GM12878 (cell line): ENCODE results near the gene EHBP1L1. TPM values are rescaled to one million over a fixed set of nuclear protein-coding genes. Genes with fewer than 3 reads are reported as not detected.

Experiments used
- BACH1 ChIP-seq: fragments of 450-650 bp; IDR thresholded peaks from 2 replicates; pipeline ENCODE4 v1.6.1; 2017; ENCODE audit warnings: mild to moderate bottlenecking, borderline replicate concordance
- BMI1 ChIP-seq: fragments of 450-650 bp; IDR thresholded peaks from 2 replicates; pipeline ENCODE4 v1.6.1; 2016; ENCODE audit warnings: mild to moderate bottlenecking, moderate library complexity, borderline replicate concordance
- ESRRA ChIP-seq: IDR thresholded peaks from 2 replicates; pipeline ENCODE4 v1.6.1; 2012; ENCODE audit warnings: mild to moderate bottlenecking, low read length, improper control_type of control experiment
- HDAC6 ChIP-seq: fragments of 200-600 bp; sonication (generic); IDR thresholded peaks from one replicate; pipeline ENCODE4 v1.8.0; 2017; ENCODE audit warnings: antibody characterized with exemption; ENCODE audit not compliant: unreplicated experiment
- PAX5 ChIP-seq: IDR thresholded peaks from 2 replicates; pipeline ENCODE4 v1.6.1; 2011; ENCODE audit warnings: low read depth, low read length, borderline replicate concordance
- PRDM15 ChIP-seq: fragments of 450-650 bp; formaldehyde crosslinking; IDR thresholded peaks from 2 replicates; pipeline ENCODE4 v1.4.0; 2020; ENCODE audit warnings: mild to moderate bottlenecking, moderate library complexity
- RELA ChIP-seq: fragments of 450-650 bp; IDR thresholded peaks from 2 replicates; pipeline ENCODE4 v1.8.0; 2014; ENCODE audit warnings: borderline replicate concordance; ENCODE audit not compliant: partially characterized antibody
- SUZ12 ChIP-seq: fragments of 200-600 bp; sonication (generic); IDR thresholded peaks from one replicate; pipeline ENCODE4 v1.6.1; 2018; ENCODE audit warnings: antibody characterized with exemption, mild to moderate bottlenecking; ENCODE audit not compliant: unreplicated experiment
- TCF12 ChIP-seq: IDR thresholded peaks from 2 replicates; pipeline ENCODE4 v1.6.1; 2011; ENCODE audit warnings: low read depth, mild to moderate bottlenecking, low read length
- TCF3 ChIP-seq: IDR thresholded peaks from 2 replicates; pipeline ENCODE4 v1.6.1; 2012; ENCODE audit warnings: low read depth, mild to moderate bottlenecking, low read length, borderline replicate concordance; ENCODE audit not compliant: insufficient read depth
- ZBTB4 ChIP-seq: fragments of 450-650 bp; formaldehyde crosslinking; IDR thresholded peaks from 2 replicates; pipeline ENCODE4 v1.4.0; 2022; ENCODE audit warnings: mild to moderate bottlenecking, moderate library complexity
- ZNF384 ChIP-seq: IDR thresholded peaks from 2 replicates; pipeline ENCODE4 v1.6.1; 2012; ENCODE audit warnings: low read depth, mild to moderate bottlenecking, low read length, improper control_type of control experiment, borderline replicate concordance
- ZNF592 ChIP-seq: fragments of 450-650 bp; IDR thresholded peaks from 2 replicates; pipeline ENCODE4 v1.6.1; 2017; ENCODE audit warnings: mild to moderate bottlenecking, moderate library complexity
- ZNF622 ChIP-seq: fragments of 450-650 bp; IDR thresholded peaks from 2 replicates; pipeline ENCODE4 v1.6.1; 2017; ENCODE audit warnings: mild to moderate bottlenecking, inconsistent platforms
- ZSCAN29 ChIP-seq: fragments of 450-650 bp; IDR thresholded peaks from 2 replicates; pipeline ENCODE4 v1.6.1; 2017; ENCODE audit warnings: mild to moderate bottlenecking, moderate library complexity
- ZZZ3 ChIP-seq: IDR thresholded peaks from 2 replicates; pipeline ENCODE4 v1.6.1; 2011; ENCODE audit warnings: low read depth; ENCODE audit not compliant: control insufficient read depth, insufficient read length
- polyA plus RNA-seq, 11 experiments: library from polyadenylated mRNA; depleted of rRNA in 4 of 11; unstranded in 6 of 11; stranded (reverse) in 5 of 11; fragments of >200 nt; fragmentation: Nextera tagmentation in 4 of 11; fragmentation: Illumina TruSeq in 1 of 11; extraction: Ambion mirVana in 4 of 11; extraction: Trizol in 1 of 11; gene quantifications; 1 replicate in 1 of 11; 2 replicates in 10 of 11; pipeline versions ENCODE4 v1.2.1 to v1.2.3, GENCODE V29; 2011 to 2016; ENCODE audit warnings: inconsistent platforms in 2 of 11, missing spikeins in 2 of 11, low read depth in 1 of 11
- total RNA-seq, 4 experiments: library from RNA; depleted of rRNA in 3 of 4; stranded (reverse); fragments of >200 nt in 3 of 4; fragmentation: Illumina TruSeq in 1 of 4; extraction: Trizol in 1 of 4; gene quantifications; 2 replicates each; pipeline versions ENCODE4 v1.2.1 to v1.2.3, GENCODE V29; 2013 to 2021
- TF ChIP-seq, protein P1 (sequence below): IDR thresholded peaks from 2 replicates; pipeline ENCODE4 v1.6.1; 2012; ENCODE audit warnings: low read depth, low read length, improper control_type of control experiment

EHBP1L1 gene
- total and polyA plus RNA-seq, 10 of the 15 experiments (the other 5 are each of a cell fraction or from before 2014, with no cell fraction given) = 0.06 to 99.4 (median 32.7) TPM

- TF ChIP-seq ZNF384 (no peak), TCF3 (peak; percentile 90), ZBTB4 (no peak), ESRRA (no peak), BMI1 (peak; percentile 75; the same call in 1 of the 2 replicates), ZSCAN29 (peak; percentile 36; the same call in 1 of the 2 replicates), RELA (peak; percentile 9), ZNF622 (no peak), PRDM15 (CRISPR knock-in tag) (no peak), SUZ12 (no peak), ZNF592 (no peak), PAX5 (peak; percentile 82), TCF12 (peak; percentile 97), ZZZ3 (no peak), BACH1 (peak; percentile 79; the same call in 1 of the 2 replicates), HDAC6 (no peak)
- TF ChIP-seq, protein P1, sequence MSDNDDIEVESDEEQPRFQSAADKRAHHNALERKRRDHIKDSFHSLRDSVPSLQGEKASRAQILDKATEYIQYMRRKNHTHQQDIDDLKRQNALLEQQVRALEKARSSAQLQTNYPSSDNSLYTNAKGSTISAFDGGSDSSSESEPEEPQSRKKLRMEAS = peak; percentile 63
Observed at GRCh38 chr11:65639623-65640482, 64.0 kb downstream of the EHBP1L1 start (continued).
